ENCODE measurements around the gene HFE. TPM values are rescaled to one million over a fixed set of nuclear protein-coding genes. Genes with fewer than 3 reads are reported as not detected.

Gene HFE
- polyA plus RNA-seq, 1 donor from 2014 or later: not detected

DNA sequence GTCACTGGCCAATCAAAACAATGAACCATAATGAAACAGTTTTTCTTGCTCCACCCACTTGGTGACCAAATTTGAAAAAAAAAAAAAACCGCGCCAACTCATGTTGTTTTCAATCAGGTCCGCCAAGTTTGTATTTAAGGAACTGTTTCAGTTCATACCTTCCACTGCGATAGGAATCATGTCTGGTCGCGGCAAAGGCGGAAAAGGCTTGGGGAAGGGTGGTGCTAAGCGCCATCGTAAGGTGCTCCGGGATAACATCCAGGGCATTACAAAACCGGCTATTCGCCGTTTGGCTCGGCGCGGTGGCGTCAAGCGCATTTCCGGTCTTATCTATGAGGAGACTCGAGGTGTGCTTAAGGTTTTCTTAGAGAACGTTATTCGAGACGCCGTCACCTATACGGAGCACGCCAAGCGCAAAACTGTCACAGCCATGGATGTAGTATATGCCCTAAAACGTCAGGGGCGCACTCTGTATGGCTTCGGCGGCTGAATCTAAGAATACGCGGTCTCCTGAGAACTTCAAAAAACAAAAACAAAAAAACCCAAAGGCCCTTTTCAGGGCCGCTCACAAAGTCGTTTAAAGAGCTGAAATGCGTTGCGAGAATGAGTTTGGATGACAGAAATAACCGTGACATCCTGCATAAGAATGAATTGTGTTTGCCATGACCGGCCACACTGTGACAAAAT is 16.7 kb downstream of the HFE start:
- no peaks in the 10 kb centered on the region for H3K36me3 ChIP-seq (ENCODE audit: insufficient read depth, low read length)
- no peaks in the 10 kb centered on the region for H4K20me1 ChIP-seq (ENCODE audit: insufficient read depth)
- TF ChIP-seq POLR2AphosphoS5 (IDR thresholded peaks at IDR 0.05) (peak; percentile 99), EZH2 (IDR thresholded peaks at IDR 0.05; ENCODE audit: borderline replicate concordance, insufficient read depth, low read length, poor library complexity, severe bottlenecking) (no peak), SMC3 (conservative IDR thresholded peaks at IDR 0.05; ENCODE audit: poor library complexity) (peak; percentile 56), RAD21 (conservative IDR thresholded peaks at IDR 0.05) (no peak), MXI1 (conservative IDR thresholded peaks at IDR 0.05; ENCODE audit: poor library complexity, severe bottlenecking) (peak; percentile 81), CTCF (IDR thresholded peaks at IDR 0.05; ENCODE audit: poor library complexity, severe bottlenecking) (peak; percentile 81), TAF1 (IDR thresholded peaks at IDR 0.05; ENCODE audit: low read depth) (no peak), EP300 (conservative IDR thresholded peaks at IDR 0.05; ENCODE audit: poor library complexity, severe bottlenecking) (peak; percentile 82)
- TF ChIP-seq, protein P1, sequence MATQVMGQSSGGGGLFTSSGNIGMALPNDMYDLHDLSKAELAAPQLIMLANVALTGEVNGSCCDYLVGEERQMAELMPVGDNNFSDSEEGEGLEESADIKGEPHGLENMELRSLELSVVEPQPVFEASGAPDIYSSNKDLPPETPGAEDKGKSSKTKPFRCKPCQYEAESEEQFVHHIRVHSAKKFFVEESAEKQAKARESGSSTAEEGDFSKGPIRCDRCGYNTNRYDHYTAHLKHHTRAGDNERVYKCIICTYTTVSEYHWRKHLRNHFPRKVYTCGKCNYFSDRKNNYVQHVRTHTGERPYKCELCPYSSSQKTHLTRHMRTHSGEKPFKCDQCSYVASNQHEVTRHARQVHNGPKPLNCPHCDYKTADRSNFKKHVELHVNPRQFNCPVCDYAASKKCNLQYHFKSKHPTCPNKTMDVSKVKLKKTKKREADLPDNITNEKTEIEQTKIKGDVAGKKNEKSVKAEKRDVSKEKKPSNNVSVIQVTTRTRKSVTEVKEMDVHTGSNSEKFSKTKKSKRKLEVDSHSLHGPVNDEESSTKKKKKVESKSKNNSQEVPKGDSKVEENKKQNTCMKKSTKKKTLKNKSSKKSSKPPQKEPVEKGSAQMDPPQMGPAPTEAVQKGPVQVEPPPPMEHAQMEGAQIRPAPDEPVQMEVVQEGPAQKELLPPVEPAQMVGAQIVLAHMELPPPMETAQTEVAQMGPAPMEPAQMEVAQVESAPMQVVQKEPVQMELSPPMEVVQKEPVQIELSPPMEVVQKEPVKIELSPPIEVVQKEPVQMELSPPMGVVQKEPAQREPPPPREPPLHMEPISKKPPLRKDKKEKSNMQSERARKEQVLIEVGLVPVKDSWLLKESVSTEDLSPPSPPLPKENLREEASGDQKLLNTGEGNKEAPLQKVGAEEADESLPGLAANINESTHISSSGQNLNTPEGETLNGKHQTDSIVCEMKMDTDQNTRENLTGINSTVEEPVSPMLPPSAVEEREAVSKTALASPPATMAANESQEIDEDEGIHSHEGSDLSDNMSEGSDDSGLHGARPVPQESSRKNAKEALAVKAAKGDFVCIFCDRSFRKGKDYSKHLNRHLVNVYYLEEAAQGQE (IDR thresholded peaks at IDR 0.05; ENCODE audit: borderline replicate concordance): peak; percentile 49
- no peak overlapping the region for H2AFZ ChIP-seq (ENCODE audit: low read depth, low read length)
- peak overlapping the region; percentile 66 for H3K4me3 ChIP-seq (ENCODE audit: low read length)
- H3K79me2 ChIP-seq (replicated peaks; ENCODE audit: insufficient read depth, low read length): no peaks in the 10 kb centered on the region
- H3K27ac ChIP-seq (ENCODE audit: low read length): peak overlapping the region; percentile 77
- no peaks in the 10 kb centered on the region for H3F3A ChIP-seq (ENCODE audit: insufficient read depth, low read length, poor library complexity, severe bottlenecking)
- H3K9me3 ChIP-seq (ENCODE audit: low read length): no peaks in the 10 kb centered on the region
- peak overlapping the region; percentile 58 for H3K9ac ChIP-seq (ENCODE audit: low read length)
- peak overlapping the region; percentile 96 for H3K4me2 ChIP-seq (ENCODE audit: low read length)
- no peaks in the 10 kb centered on the region for H3K27me3 ChIP-seq (ENCODE audit: insufficient read depth, low read depth, low read length)
- no peaks in the 10 kb centered on the region for H3K9me2 ChIP-seq (ENCODE audit: insufficient read depth, low read length)

- H3K4me2 ChIP-seq (ENCODE audit: low read length): peak overlapping the region; percentile 96
- peak overlapping the region; percentile 77 for H3K27ac ChIP-seq (ENCODE audit: low read length)
- peak overlapping the region; percentile 66 for H3K4me3 ChIP-seq (ENCODE audit: low read length)
- no peak overlapping the region for H2AFZ ChIP-seq (ENCODE audit: low read depth, low read length)
- no peaks in the 10 kb centered on the region for H3K9me3 ChIP-seq (ENCODE audit: low read length)
- H3K27me3 ChIP-seq (ENCODE audit: insufficient read depth, low read depth, low read length): no peaks in the 10 kb centered on the region
- TF ChIP-seq EP300 (conservative IDR thresholded peaks at IDR 0.05; ENCODE audit: poor library complexity, severe bottlenecking): no peak
- TF ChIP-seq CTCF (IDR thresholded peaks at IDR 0.05; ENCODE audit: poor library complexity, severe bottlenecking): no peak
- TF ChIP-seq, protein P1 (IDR thresholded peaks at IDR 0.05; ENCODE audit: borderline replicate concordance): no peak
- peak overlapping the region; percentile 58 for H3K9ac ChIP-seq (ENCODE audit: low read length)
- no peaks in the 10 kb centered on the region for H3K9me2 ChIP-seq (ENCODE audit: insufficient read depth, low read length)
- H4K20me1 ChIP-seq (ENCODE audit: insufficient read depth): no peaks in the 10 kb centered on the region
- no peaks in the 10 kb centered on the region for H3K36me3 ChIP-seq (ENCODE audit: insufficient read depth, low read length)
- H3K79me2 ChIP-seq (replicated peaks; ENCODE audit: insufficient read depth, low read length): no peaks in the 10 kb centered on the region
- no peaks in the 10 kb centered on the region for H3F3A ChIP-seq (ENCODE audit: insufficient read depth, low read length, poor library complexity, severe bottlenecking)
Measured at GRCh38 chr6:26104457-26105108, 17.4 kb downstream of the HFE start.
